ENCODE data around the gene MIEN1. TPM values are rescaled to one million over a fixed set of nuclear protein-coding genes. Genes with fewer than 3 reads are reported as not detected.
"Not testable (repeated sequence)": the region's sequence is repeated elsewhere in the genome, so short reads cannot be mapped to it uniquely, and the experiment has no call there.

Gene MIEN1
- total RNA-seq, 1 experiment from 2014 or later = 99.5 TPM

GRCh38 chr17:39739885-39740356 lies 9.6 kb upstream of the MIEN1 start:
- DNase-seq (ENCODE audit: low spot score) = no peak

GRCh38 chr17:39738983-39739884 lies 8.9 kb upstream of the MIEN1 start:
- DNase-seq (ENCODE audit: low spot score) = no peak

- no peak for DNase-seq (ENCODE audit: low spot score)
These were observed 8.2 kb upstream of the MIEN1 start for GRCh38 chr17:39738568-39738901.

- no peak for DNase-seq (ENCODE audit: low spot score)
These were observed 7.6 kb upstream of the MIEN1 start, which contains the start of gene GRB7 for GRCh38 chr17:39737760-39738567. Gene GRB7, plus strand, starts transcription at chr17:39737938. Its CDS starts 4,364 bp downstream, at chr17:39742302.

- DNase-seq (ENCODE audit: low spot score) = no peak
These were observed 7.0 kb upstream of the MIEN1 start for GRCh38 chr17:39737206-39737759.

- DNase-seq (ENCODE audit: low spot score) = no peak
These were observed 6.2 kb upstream of the MIEN1 start for GRCh38 chr17:39736319-39737165.

GRCh38 chr17:39735882-39736281 lies 5.5 kb upstream of the MIEN1 start:
- no peak for DNase-seq (ENCODE audit: low spot score)

GRCh38 chr17:39732586-39732985 lies 2.3 kb upstream of the MIEN1 start:
- no peak for DNase-seq (ENCODE audit: low spot score)

GRCh38 chr17:39729280-39729851 lies 966 bp downstream of the MIEN1 start:
- DNase-seq (ENCODE audit: low spot score) = no peak

- DNase-seq (ENCODE audit: low spot score) = no peak
These were observed 2.8 kb downstream of the MIEN1 start for GRCh38 chr17:39727556-39727955.

GRCh38 chr17:39726617-39727016 lies 3.7 kb downstream of the MIEN1 start:
- no peak for DNase-seq (ENCODE audit: low spot score)

- DNase-seq (ENCODE audit: low spot score) = not testable (repeated sequence)
These were observed 4.4 kb downstream of the MIEN1 start for GRCh38 chr17:39725923-39726322.

GRCh38 chr17:39724731-39725130 lies 5.6 kb downstream of the MIEN1 start:
- DNase-seq (ENCODE audit: low spot score) = no peak

- DNase-seq (ENCODE audit: low spot score) = no peak
These were observed 7.1 kb downstream of the MIEN1 start for GRCh38 chr17:39722965-39723848.

GRCh38 chr17:39722104-39722503 lies 8.2 kb downstream of the MIEN1 start:
- no peak for DNase-seq (ENCODE audit: low spot score)

- DNase-seq (ENCODE audit: low spot score) = no peak
These were observed 10.6 kb downstream of the MIEN1 start for GRCh38 chr17:39719563-39720355.

GRCh38 chr17:39717660-39718059 lies 12.7 kb downstream of the MIEN1 start:
- DNase-seq (ENCODE audit: low spot score) = no peak

- DNase-seq (ENCODE audit: low spot score) = no peak
These were observed 13.3 kb downstream of the MIEN1 start for GRCh38 chr17:39716879-39717536.
